CD14-positive monocyte (primary cell): Measurements from ENCODE around the gene ANP32B. TPM values are rescaled to one million over a fixed set of nuclear protein-coding genes. Genes with fewer than 3 reads are reported as not detected.

ENCODE experiments used
- DNase-seq, 3 donors: peaks; one replicate each; pipeline ENCODE4 v3.0.0-alpha.2; 2011 to 2022
- H2AFZ ChIP-seq: 2 replicates; pipeline ENCODE4 v1.6.0; 2012; ENCODE audit warnings: mild to moderate bottlenecking, low read depth, low read length, inconsistent platforms; ENCODE audit not compliant: insufficient read depth, poor library complexity, severe bottlenecking
- H3K27ac ChIP-seq, 2 donors: 1 replicate in 1 of 2; 2 replicates in 1 of 2; pipeline ENCODE4 v1.5.1; 2012 to 2013; ENCODE audit warnings: low read length in 2 of 2, control low read depth in 1 of 2, inconsistent platforms in 1 of 2, low read depth in 1 of 2, mild to moderate bottlenecking in 1 of 2
- H3K27me3 ChIP-seq, 2 donors: one replicate each; pipeline versions ENCODE4 v1.6.0 to v1.6.1; 2011 to 2013; ENCODE audit warnings: low read length in 2 of 2; ENCODE audit not compliant: control insufficient read depth in 2 of 2, insufficient read depth in 2 of 2
- H3K36me3 ChIP-seq, 2 donors: replicated peaks in 1 of 2; 1 replicate in 1 of 2; 2 replicates in 1 of 2; pipeline versions ENCODE4 v1.5.1 to v1.6.1; 2012 to 2013; ENCODE audit warnings: low read length in 2 of 2, control low read depth in 1 of 2, inconsistent platforms in 1 of 2, mild to moderate bottlenecking in 1 of 2; ENCODE audit not compliant: insufficient read depth in 2 of 2, control insufficient read depth in 1 of 2
- H3K4me1 ChIP-seq, 2 donors: 1 replicate in 1 of 2; 2 replicates in 1 of 2; pipeline versions ENCODE4 v1.5.1 to v1.6.1; 2012 to 2013; ENCODE audit warnings: low read length in 2 of 2, control low read depth in 1 of 2, inconsistent platforms in 1 of 2, mild to moderate bottlenecking in 1 of 2, moderate library complexity in 1 of 2; ENCODE audit not compliant: insufficient read depth in 2 of 2, control insufficient read depth in 1 of 2
- H3K4me2 ChIP-seq: replicated peaks from 2 replicates; pipeline ENCODE3; 2012; ENCODE audit warnings: low read length, moderate library complexity, mild to moderate bottlenecking; ENCODE audit not compliant: poor library complexity, severe bottlenecking; ENCODE audit errors: extremely low read depth
- H3K4me3 ChIP-seq, 3 experiments: fragments of 200-600 bp in 1 of 3; sonication (generic) in 1 of 3; replicated peaks in 1 of 3; 1 replicate in 2 of 3; 2 replicates in 1 of 3; pipeline ENCODE4 v1.5.1; 2011 to 2013; ENCODE audit warnings: low read length in 3 of 3, mild to moderate bottlenecking in 3 of 3, control low read depth in 2 of 3, low read depth in 2 of 3, inconsistent platforms in 1 of 3, moderate library complexity in 1 of 3
- H3K79me2 ChIP-seq: 2 replicates; pipeline ENCODE4 v1.6.0; 2012; ENCODE audit warnings: mild to moderate bottlenecking, control low read depth, inconsistent platforms, low read length, moderate library complexity; ENCODE audit not compliant: insufficient read depth
- H3K9ac ChIP-seq: 2 replicates; pipeline ENCODE4 v1.6.0; 2017; ENCODE audit warnings: low read length, mild to moderate bottlenecking; ENCODE audit not compliant: insufficient read depth, poor library complexity, severe bottlenecking
- H3K9me3 ChIP-seq, 2 donors: replicated peaks in 1 of 2; 1 replicate in 1 of 2; 2 replicates in 1 of 2; pipeline versions ENCODE4 v1.5.1 to v1.6.1; 2012 to 2013; ENCODE audit warnings: low read length in 2 of 2, control low read depth in 1 of 2; ENCODE audit not compliant: control insufficient read depth in 1 of 2, insufficient read depth in 1 of 2
- H4K20me1 ChIP-seq: 2 replicates; pipeline ENCODE4 v1.6.0; 2012; ENCODE audit warnings: mild to moderate bottlenecking, low read length, control low read depth, moderate library complexity; ENCODE audit not compliant: insufficient read depth
- H3K27ac Mint-ChIP-seq, 7 donors: one replicate each; pipeline ENCODE4 v1.8.0; 2020; ENCODE audit warnings: mild to moderate bottlenecking in 7 of 7, mixed read lengths in 7 of 7, moderate library complexity in 6 of 7, inconsistent platforms in 2 of 7
- H3K27me3 Mint-ChIP-seq, 3 donors: one replicate each; pipeline ENCODE4 v1.8.0; 2021 to 2022; ENCODE audit warnings: low read depth in 3 of 3, mild to moderate bottlenecking in 3 of 3, mixed read lengths in 3 of 3, moderate library complexity in 3 of 3, inconsistent platforms in 1 of 3
- H3K36me3 Mint-ChIP-seq, 2 donors: one replicate each; pipeline ENCODE4 v1.8.0; 2020; ENCODE audit warnings: mixed read lengths in 2 of 2, inconsistent platforms in 1 of 2, mild to moderate bottlenecking in 1 of 2
- H3K4me1 Mint-ChIP-seq: one replicate; pipeline ENCODE4 v1.8.0; 2020; ENCODE audit warnings: mild to moderate bottlenecking, mixed read lengths
- H3K4me3 Mint-ChIP-seq, 2 donors: one replicate each; pipeline ENCODE4 v1.8.0; 2020; ENCODE audit warnings: mild to moderate bottlenecking in 2 of 2, mixed read lengths in 2 of 2, moderate library complexity in 1 of 2
- H3K9me3 Mint-ChIP-seq, 7 donors: one replicate each; pipeline ENCODE4 v1.8.0; 2020 to 2022; ENCODE audit warnings: mixed read lengths in 7 of 7, mild to moderate bottlenecking in 6 of 7, moderate library complexity in 6 of 7, inconsistent platforms in 2 of 7
- CTCF ChIP-seq: fragments of 200-600 bp; IDR thresholded peaks from one replicate; pipeline ENCODE4 v1.8.0; 2022; ENCODE audit warnings: antibody characterized with exemption, mild to moderate bottlenecking
- WGBS: methylation state at CpG from one replicate; pipeline ENCODE4 v1.1.5; 2013; ENCODE audit warnings: missing lambda C conversion rate; ENCODE audit not compliant: insufficient coverage; 5-methylcytosine and 5-hydroxymethylcytosine counted together
- intact Hi-C, 2 donors: fragments of 100-400 bp; cut with micrococcal nuclease; formaldehyde crosslinking; loops; one replicate each; pipeline versions ENCODE4 v1.15.0 to v1.15.1; 2023
- polyA plus RNA-seq, 3 donors: library from polyadenylated mRNA; depleted of rRNA in 1 of 3; unstranded in 2 of 3; stranded (reverse) in 1 of 3; fragments of 300-500 nt in 2 of 3; fragments of >200 nt in 1 of 3; fragmentation: Illumina TruSeq in 2 of 3; gene quantifications; 1 replicate in 2 of 3; 2 replicates in 1 of 3; pipeline ENCODE4 v1.2.3, GENCODE V29; 2012 to 2021

ANP32B gene
- polyA plus RNA-seq, 3 donors, result 29.7 to 40.7 (median 30.8) TPM

GRCh38 chr9:98057138-98057799 is 74.1 kb downstream of the ANP32B start:
- DNase-seq, result no peak
- Histone ChIP-seq H3K4me1 (peaks cover 23 to 24% of the 10 kb centered on the region in 2 donors), H3K9me3 (no peaks in the 10 kb centered on the region), H3K36me3 (peaks cover 13 to 29% of the 10 kb centered on the region in 2 donors), H3K4me3 (peak overlapping the region; percentile 69 to 99 (median 90)), H3K27ac (peak overlapping the region; percentile 90 to 95), H3K9ac (peak overlapping the region; percentile 94), H4K20me1 (peaks cover 39% of the 10 kb centered on the region), H3K79me2 (peaks cover 48% of the 10 kb centered on the region), H2AFZ (peak overlapping the region; percentile 68), H3K4me2 (peak overlapping the region; percentile 88), H3K27me3 (no peaks in the 10 kb centered on the region)
- no peaks in the 10 kb centered on the region for H3K9me3 Mint-ChIP-seq
- H3K4me1 Mint-ChIP-seq, result peaks cover 32% of the 10 kb centered on the region
- peak overlapping the region; percentile 96 to 99 (median 98) for H3K27ac Mint-ChIP-seq
- intact Hi-C loops, result loop anchor here (5.0 to 10.0 kb wide), 3 partner anchors 72 to 200 kb away; partner anchors contain the start of genes ANP32B (in 1 of the 2), TBC1D2 (in 1 of the 2) and TRMO (in 1 of the 2)
- peaks cover 12 to 31% of the 10 kb centered on the region in 2 donors for H3K36me3 Mint-ChIP-seq
- 0% methylated on average over 5 of the region's 14 CpGs for WGBS
- no peaks in the 10 kb centered on the region for H3K27me3 Mint-ChIP-seq
- no peak for TF ChIP-seq CTCF
- H3K4me3 Mint-ChIP-seq, result peak overlapping the region; percentile 99

GRCh38 chr9:98062161-98062560 is 79.0 kb downstream of the ANP32B start:
- 100% methylated on average over 2 of the region's 3 CpGs for WGBS
- Histone ChIP-seq H3K36me3 (peaks cover 40 to 75% of the 10 kb centered on the region in 2 donors), H3K9ac (no peak overlapping the region), H3K79me2 (peaks cover 70% of the 10 kb centered on the region), H3K27ac (no peak overlapping the region), H3K4me2 (no peak overlapping the region), H3K4me3 (no peak overlapping the region), H4K20me1 (peaks cover 53% of the 10 kb centered on the region), H3K4me1 (peaks cover 17% of the 10 kb centered on the region in 2 donors), H3K27me3 (no peaks in the 10 kb centered on the region), H3K9me3 (no peaks in the 10 kb centered on the region), H2AFZ (no peak overlapping the region)
- H3K36me3 Mint-ChIP-seq, result peaks cover 49 to 75% of the 10 kb centered on the region in 2 donors
- H3K27ac Mint-ChIP-seq, result no peak overlapping the region
- DNase-seq, result no peak
- TF ChIP-seq CTCF, result no peak
- H3K4me1 Mint-ChIP-seq, result peaks cover 27% of the 10 kb centered on the region
- H3K27me3 Mint-ChIP-seq, result no peaks in the 10 kb centered on the region
- intact Hi-C loops, result no loop called here
- H3K9me3 Mint-ChIP-seq, result peaks cover 0 to 2% (median 0%) of the 10 kb centered on the region in 7 donors
- H3K4me3 Mint-ChIP-seq, result no peak overlapping the region
